ENCODE data around the gene TMEM31. TPM values are rescaled to one million over a fixed set of nuclear protein-coding genes. Genes with fewer than 3 reads are reported as not detected.

TMEM31 gene
- total and polyA plus RNA-seq, 2 of the 8 experiments (the other 6 are each of a cell fraction or from before 2014, with no cell fraction given) = 0.65 TPM; not detected in 1

DNA sequence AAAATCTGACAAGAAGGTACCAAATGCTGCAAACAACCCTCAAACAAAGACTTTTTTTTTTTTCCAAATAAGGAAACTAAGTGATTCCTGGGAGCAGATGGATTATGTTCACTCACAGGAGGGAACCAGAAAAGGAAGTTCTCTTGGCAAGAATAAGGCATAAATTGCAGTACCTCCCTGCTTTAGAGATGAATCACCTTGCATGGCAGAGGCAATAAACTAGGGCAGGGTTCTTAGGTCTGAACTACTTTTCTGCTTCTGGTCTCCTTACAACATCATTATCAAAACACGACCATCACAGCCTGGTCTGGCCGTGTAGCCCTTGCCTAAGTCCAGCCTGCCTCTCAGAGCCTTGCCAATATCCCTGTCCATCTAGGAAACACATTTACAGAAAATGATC is 6.3 kb downstream of the TMEM31 start:
- Histone ChIP-seq H3K4me3 (ENCODE audit: extremely low read depth in 1 of 4, insufficient read depth in 2 of 4, low read depth in 3 of 4, low read length in 4 of 4) (no peak overlapping the region), H3K36me3 (ENCODE audit: control insufficient read depth in 2 of 4, insufficient read depth in 4 of 4, low read length in 3 of 4) (no peaks in the 10 kb centered on the region), H3K23ac (ENCODE audit: insufficient read length) (no peak overlapping the region), H3K14ac (ENCODE audit: insufficient read length) (no peak overlapping the region), H3K4ac (replicated peaks; ENCODE audit: insufficient read length, low read depth, low read length) (no peak overlapping the region), H2BK5ac (ENCODE audit: low read depth, low read length) (no peak overlapping the region), H2BK12ac (ENCODE audit: low read depth, low read length) (no peak overlapping the region), H3K18ac (ENCODE audit: extremely low read depth, low read length) (no peak overlapping the region), H2AFZ (ENCODE audit: low read length) (no peak overlapping the region), H4K8ac (ENCODE audit: extremely low read depth, insufficient read depth, low read length) (no peak overlapping the region), H4K20me1 (replicated peaks in 1 of 2; ENCODE audit: control insufficient read depth in 1 of 2, insufficient read depth in 2 of 2, low read length in 2 of 2) (no peaks in the 10 kb centered on the region), H3K4me1 (replicated peaks in 1 of 4; ENCODE audit: control insufficient read depth in 3 of 4, insufficient read depth in 4 of 4, low read length in 3 of 4) (peaks cover 0 to 2% (median 0%) of the 10 kb centered on the region in 4 experiments; a peak in 3 of 7 replicates), H2BK20ac (ENCODE audit: low read length) (no peak overlapping the region), H3K23me2 (ENCODE audit: low read depth, low read length) (no peaks in the 10 kb centered on the region), H3K9me3 (ENCODE audit: insufficient read depth in 2 of 2, low read depth in 1 of 2, low read length in 1 of 2) (no peaks in the 10 kb centered on the region), H3K4me2 (ENCODE audit: insufficient read depth in 1 of 2, low read depth in 2 of 2, low read length in 2 of 2) (no peak overlapping the region), H3K27ac (ENCODE audit: low read depth, low read length) (no peak overlapping the region), H4K5ac (ENCODE audit: insufficient read length, low read depth, low read length) (no peak overlapping the region), H3K9ac (replicated peaks in 1 of 4; ENCODE audit: extremely low read depth in 1 of 4, low read depth in 3 of 4, low read length in 3 of 4) (no peak overlapping the region), H3K27me3 (replicated peaks in 1 of 4; ENCODE audit: control insufficient read depth in 3 of 4, extremely low read depth in 1 of 4, insufficient read depth in 3 of 4, low read length in 3 of 4) (no peaks in the 10 kb centered on the region), H2BK120ac (replicated peaks; ENCODE audit: low read depth, low read length) (no peak overlapping the region), H2AK5ac (ENCODE audit: low read depth, low read length) (no peak overlapping the region), H3K79me2 (ENCODE audit: control insufficient read depth in 1 of 2, insufficient read depth in 2 of 2, low read length in 2 of 2) (no peaks in the 10 kb centered on the region), H2BK15ac (ENCODE audit: low read length) (no peak overlapping the region), H3K56ac (replicated peaks; ENCODE audit: insufficient read length, low read depth, low read length) (no peak overlapping the region), H3K79me1 (ENCODE audit: low read depth, low read length) (no peaks in the 10 kb centered on the region), H4K91ac (replicated peaks; ENCODE audit: insufficient read length, low read length) (no peak overlapping the region)
- ChIA-PET POLR2A (ENCODE audit: partially characterized antibody) (no interaction called here), CTCF (ENCODE audit: partially characterized antibody) (interaction anchor here (0.6 kb wide), 1 partner anchor 27 kb away, joined by 6 read pairs; no protein-coding TSS in a partner anchor)
- FAIRE-seq (no peak), DNase-seq (ENCODE audit: low read depth in 1 of 2, low spot score in 2 of 2) (no peak)
- 88% methylated on average over 2 of the region's 2 CpGs; no CpG with 5 or more reads in 1 of the 2 experiments for WGBS, 2 experiments (ENCODE audit: extremely low coverage in 1 of 2, insufficient coverage in 1 of 2, insufficient read length in 1 of 2, insufficient replicate concordance in 2 of 2, low coverage in 1 of 2, low lambda C conversion rate in 2 of 2, missing lambda C conversion rate in 1 of 2)
- TF ChIP-seq SRF (IDR thresholded peaks at IDR 0.05; ENCODE audit: low read depth, low read length) (no peak), NANOG (IDR thresholded peaks at IDR 0.05; ENCODE audit: insufficient read depth, low read depth, low read length, poor library complexity, severe bottlenecking) (no peak), RXRA (IDR thresholded peaks at IDR 0.05; ENCODE audit: insufficient read depth, low read depth, low read length) (no peak), BRCA1 (IDR thresholded peaks at IDR 0.05; ENCODE audit: low read depth, low read length) (no peak), SP2 (IDR thresholded peaks at IDR 0.05; ENCODE audit: low read length) (no peak), RAD21 (IDR thresholded peaks at IDR 0.05 in 1 of 2, conservative IDR thresholded peaks at IDR 0.05 in 1 of 2; ENCODE audit: low read depth in 2 of 2, low read length in 2 of 2) (no peak), BCL11A (IDR thresholded peaks at IDR 0.05; ENCODE audit: low read depth in 2 of 2, low read length in 2 of 2) (no peak), POLR2AphosphoS5 (IDR thresholded peaks at IDR 0.05; ENCODE audit: low read depth, low read length) (no peak), KDM5A (IDR thresholded peaks at IDR 0.05; ENCODE audit: low read length) (no peak), YY1 (IDR thresholded peaks at IDR 0.05; ENCODE audit: low read depth, low read length) (no peak), CBX5 (IDR thresholded peaks at IDR 0.05; ENCODE audit: low read depth, low read length) (no peak), KDM1A (IDR thresholded peaks at IDR 0.05; ENCODE audit: borderline replicate concordance, low read length) (no peak), CBX8 (IDR thresholded peaks at IDR 0.05; ENCODE audit: borderline replicate concordance, low read depth, low read length) (no peak), TEAD4 (IDR thresholded peaks at IDR 0.05; ENCODE audit: low read depth, low read length) (no peak)
- TF ChIP-seq, protein P1, sequence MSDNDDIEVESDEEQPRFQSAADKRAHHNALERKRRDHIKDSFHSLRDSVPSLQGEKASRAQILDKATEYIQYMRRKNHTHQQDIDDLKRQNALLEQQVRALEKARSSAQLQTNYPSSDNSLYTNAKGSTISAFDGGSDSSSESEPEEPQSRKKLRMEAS (IDR thresholded peaks at IDR 0.05) = no peak
